HG02588 (cell line): ENCODE measurements around the gene H2BK1.

Experiments used
- ATAC-seq: cut with Tn5 transposase; IDR thresholded peaks from one replicate; pipeline ENCODE4 v1.9.1; 2021; ENCODE audit warnings: mild to moderate bottlenecking, moderate library complexity; ENCODE audit not compliant: unreplicated experiment

H2BK1 gene

DNA sequence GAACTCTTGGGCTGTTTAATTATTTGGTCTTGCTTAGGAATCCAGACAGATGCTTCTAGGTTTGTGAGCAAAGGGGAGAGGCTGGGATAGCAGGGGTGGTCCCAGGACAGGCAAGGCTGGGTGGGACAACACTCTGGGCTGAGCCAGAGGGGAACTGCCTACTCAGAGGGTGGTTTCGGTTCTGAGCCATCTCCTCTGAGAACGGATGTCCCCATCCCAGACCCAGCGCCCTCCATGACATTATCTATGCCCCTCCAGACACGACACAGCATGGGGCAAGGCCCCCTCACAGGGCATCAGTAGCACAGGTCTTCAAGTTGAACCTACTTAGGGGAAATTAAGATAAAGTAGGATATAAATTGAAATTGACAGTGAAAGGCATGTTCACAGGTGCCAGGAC is 30.3 kb downstream of the H2BK1 start:
- ATAC-seq = no peak

GRCh38 chr7:151179287-151179860 is 30.9 kb downstream of the H2BK1 start:
- ATAC-seq = no peak

DNA sequence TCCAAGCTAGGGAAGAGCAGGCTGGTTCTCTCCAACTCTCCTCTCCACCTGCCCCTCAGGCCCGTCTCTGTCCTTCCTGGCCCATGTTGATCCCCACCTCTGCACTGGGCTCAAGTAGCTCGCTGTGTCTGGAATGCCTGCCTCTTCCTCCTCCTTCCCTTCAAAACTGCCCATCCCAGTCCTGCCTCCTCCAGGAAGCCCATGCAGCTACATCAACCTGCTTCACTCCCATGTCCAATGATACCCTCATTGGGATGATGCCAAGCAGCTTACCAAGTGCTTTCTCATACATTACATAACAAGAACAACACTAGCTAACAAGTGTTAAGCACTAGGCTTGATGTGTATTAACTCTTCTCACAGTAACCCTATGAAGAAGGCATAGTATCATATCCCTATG is 31.5 kb downstream of the H2BK1 start:
- ATAC-seq = no peak

GRCh38 chr7:151178236-151178635 is 32.1 kb downstream of the H2BK1 start:
- ATAC-seq = no peak

- ATAC-seq = no peak
Measured at GRCh38 chr7:151177310-151177709, 33.0 kb downstream of the H2BK1 start.

GRCh38 chr7:151176401-151176800 is 33.9 kb downstream of the H2BK1 start:
- no peak for ATAC-seq

DNA sequence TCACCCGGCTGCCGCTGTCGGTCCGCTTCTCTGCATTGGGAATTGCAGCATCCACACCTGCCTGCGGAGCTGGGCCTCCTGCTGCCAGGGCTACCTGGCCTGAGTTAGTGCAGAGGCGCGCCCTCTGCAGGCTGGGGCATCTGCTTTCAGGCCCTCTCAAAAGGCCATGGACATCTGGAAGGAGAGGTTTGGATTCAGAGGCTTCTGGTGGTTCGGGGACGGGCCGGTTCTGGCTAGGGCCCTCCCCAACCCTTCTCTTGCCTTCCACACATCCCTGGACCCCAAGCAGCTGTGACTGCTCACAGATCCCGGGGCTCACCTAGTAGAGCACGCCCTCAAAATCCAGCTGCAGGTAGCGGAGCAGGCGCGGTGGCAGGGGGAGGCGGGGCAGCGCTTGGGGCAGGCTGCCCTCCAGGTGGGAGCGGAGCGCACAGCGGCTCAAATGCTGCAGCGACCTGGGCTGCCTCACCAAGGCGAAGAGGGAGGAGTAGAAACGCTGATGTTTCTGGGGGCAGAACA is 34.4 kb downstream of the H2BK1 start:
- no peak for ATAC-seq

GRCh38 chr7:151175047-151175792 is 35.1 kb downstream of the H2BK1 start:
- no peak for ATAC-seq

DNA sequence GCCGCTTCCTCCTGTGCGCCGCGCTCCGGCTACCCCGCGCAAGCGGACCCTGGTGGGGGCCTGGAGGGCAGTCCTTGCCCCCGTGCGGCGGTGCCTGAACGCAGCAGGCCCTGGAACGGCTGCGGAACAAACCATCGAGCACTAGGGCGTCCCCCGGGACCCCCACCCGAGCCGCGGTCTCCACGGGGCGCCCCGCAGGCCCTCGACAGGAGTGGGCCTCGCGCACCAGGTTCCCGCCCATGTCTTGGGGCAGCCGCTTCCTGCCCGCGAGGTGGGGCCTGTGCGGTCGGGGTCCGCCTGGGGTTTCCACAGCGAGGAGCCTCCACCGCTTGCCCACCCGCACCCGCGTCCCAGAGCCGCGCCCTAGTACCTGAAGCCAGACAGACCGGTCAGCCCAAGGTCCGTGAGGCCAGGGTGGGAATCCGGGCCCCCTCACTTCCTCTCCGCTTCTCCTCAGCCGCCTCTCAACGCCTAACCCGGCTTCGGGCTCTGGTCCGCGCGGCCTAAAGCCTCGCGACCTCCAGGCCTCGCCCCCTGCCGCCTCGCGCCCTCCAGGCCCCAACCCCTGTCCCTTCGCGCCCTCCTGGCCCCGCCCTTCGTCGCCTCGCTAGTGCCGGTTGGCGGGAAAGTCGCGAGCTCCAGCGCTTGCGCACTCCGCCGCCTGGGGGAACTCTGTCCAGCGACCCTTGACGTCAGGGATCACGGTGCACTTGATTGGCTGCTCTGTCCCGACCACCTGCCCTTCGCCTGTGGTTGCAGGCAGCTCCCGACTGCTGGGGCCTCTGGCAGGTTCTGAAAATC is 35.8 kb downstream of the H2BK1 start:
- ATAC-seq = no peak

DNA sequence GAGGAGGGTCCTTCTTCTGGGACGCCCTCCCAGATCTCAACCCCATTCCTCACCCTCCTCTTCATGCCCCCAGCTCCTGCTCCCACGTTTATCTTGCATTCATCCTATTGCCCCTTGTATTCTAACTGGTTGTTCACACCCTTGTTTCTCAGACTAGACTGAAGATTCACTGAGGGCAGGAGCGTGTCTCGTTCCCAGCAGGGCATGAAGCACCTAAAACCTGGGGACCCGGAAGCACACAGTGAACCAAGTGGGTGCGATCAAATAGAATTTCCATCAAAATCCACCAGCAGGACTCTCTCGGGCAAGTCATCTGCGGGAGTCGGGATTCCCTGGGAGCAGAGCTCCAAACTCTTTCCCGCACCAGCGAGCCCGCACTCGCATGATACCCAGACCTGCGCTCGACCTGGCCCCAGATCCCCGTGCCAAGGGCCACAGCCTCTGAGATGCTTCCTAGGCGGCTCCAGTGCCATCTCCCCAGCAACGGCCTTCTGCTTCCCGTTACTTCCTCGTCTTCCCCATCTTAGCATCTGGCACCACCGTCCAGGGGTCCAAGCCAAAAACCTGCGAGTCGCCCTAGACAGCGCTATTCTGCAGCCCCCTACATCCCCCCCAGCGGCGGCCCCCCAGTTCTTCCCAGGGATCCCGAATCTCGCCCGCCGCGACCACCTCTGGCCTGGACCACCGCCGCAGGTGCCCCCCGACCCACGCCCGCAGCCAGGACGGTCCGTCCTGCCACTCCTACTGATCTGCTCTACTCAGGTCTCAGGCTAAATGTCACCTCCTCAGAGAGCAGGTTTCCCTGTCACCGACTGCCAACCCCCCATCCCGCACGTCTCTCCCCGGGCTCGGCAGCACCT is 36.7 kb downstream of the H2BK1 start:
- ATAC-seq = no peak

DNA sequence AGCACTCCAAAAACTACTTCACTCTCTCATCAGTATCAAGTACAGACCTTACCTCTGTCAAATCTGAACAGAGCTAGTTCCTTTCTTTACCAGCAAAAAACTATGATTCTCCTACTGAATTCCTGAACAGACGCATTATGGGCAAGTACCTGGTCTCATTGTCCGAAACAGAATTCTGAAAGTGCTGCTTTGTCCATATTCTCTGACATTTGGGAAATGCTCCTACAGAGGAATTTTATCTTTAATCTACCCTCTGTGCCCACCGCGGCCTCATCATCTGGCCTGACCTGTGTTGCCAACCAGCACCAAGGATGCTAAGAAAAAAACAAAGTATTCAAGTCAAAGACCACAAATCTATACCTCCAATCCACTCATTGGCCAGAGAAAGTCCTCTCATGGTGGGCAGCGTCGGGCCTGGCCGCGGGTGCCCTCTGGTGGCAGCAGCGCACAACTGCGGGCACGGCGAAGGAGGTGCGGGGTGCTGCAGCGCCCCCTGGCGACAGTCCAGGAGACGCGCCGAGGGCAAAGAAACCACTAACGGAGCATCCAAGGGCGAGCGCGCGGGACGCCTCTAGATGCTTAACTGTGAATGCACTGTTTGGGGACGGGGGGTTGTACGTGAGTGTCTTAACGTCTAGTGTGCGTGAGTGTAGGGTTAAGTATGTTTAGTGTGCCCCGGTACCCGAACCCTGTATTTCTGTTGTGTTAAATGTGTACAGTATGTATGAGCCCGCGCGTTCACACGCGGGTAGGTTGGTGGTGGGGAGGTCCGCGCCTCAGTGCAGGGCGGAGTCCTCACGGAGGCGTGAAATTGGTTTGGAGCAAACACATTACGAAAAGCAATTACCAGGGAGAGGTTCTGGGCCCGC is 37.8 kb downstream of the H2BK1 start:
- ATAC-seq = peak; percentile 67

DNA sequence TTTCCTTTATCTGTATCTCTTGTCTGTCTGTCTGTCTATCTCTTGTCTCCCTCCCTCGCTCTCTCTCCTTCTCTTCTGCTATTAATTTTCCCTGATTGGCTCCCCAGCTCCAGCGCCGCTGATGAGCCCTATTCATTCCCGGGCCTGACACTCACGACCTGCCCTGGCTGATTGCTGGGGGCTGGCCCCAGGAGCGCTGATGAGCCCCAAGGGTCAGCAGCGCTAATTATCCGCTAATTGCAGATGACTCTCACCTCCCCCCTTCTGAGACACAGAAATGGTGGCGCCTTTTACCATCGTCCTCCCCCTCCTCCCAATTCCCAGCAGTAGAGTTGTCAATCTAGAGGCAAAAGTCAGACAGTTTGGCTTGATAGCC is 41.5 kb downstream of the H2BK1 start:
- ATAC-seq = no peak

- ATAC-seq = no peak
Measured at GRCh38 chr7:151168003-151168786, 42.1 kb downstream of the H2BK1 start.

DNA sequence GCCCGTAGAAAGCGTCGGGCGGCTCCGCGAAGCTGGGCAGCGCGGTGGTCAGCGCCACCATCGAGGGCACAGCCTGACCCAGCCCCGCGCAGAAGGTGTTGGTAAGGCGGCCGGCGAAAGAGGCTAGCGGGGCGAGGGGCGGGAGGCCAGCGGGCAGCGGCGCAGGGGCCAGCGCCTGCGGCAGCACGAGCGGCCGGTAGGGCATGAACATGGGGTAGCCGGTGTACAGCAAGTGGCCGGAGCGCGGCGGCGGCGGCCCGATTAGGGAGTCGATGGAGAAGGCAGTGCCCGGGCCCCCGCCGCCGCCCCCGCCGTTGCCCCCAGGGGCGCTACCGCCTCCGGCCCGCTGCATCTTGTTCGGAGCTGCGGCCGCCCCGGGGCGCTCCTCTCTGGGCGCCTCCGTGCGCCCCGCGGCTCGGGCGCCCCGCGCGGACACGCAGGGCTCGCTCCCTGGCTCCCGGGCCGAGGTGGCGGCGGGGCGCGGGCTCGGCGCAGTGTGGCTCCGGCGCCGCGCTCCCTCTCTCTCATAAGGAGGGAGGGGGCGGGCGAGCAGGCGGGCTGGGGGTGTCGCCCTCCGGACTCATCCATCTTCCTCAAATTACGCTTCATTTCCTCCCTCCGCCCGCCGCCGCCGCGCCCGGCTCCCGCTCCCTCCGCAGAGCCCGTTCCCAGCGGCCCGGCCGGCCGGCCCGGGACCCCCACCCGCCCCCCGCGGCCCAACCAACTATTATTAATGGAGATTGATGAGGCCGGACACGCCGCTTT is 42.9 kb downstream of the H2BK1 start, which contains the start of gene GBX1:
TSS of gene GBX1 (minus strand) at position 498 of the 765 bp plus-strand sequence. CDS start at position 352, 146 bp downstream.
- no peak for ATAC-seq

GRCh38 chr7:151166629-151167196 is 43.6 kb downstream of the H2BK1 start:
- ATAC-seq = no peak

- no peak for ATAC-seq
Measured at GRCh38 chr7:151161757-151162156, 48.5 kb downstream of the H2BK1 start.
